HG02885 (cell line): ENCODE results near the gene PPP2R2B.

Experiments
- ATAC-seq: cut with Tn5 transposase; IDR thresholded peaks from one replicate; pipeline ENCODE4 v1.9.1; 2021; ENCODE audit warnings: mild to moderate bottlenecking; ENCODE audit not compliant: unreplicated experiment, poor library complexity

The PPP2R2B gene

GRCh38 chr5:146789712-146790653 lies 88.6 kb downstream of the PPP2R2B start:
- no peak for ATAC-seq

GRCh38 chr5:146788898-146789297 lies 89.7 kb downstream of the PPP2R2B start:
- no peak for ATAC-seq

GRCh38 chr5:146785065-146785464 lies 93.5 kb downstream of the PPP2R2B start:
- no peak for ATAC-seq

- ATAC-seq, result no peak
These were observed 97.4 kb downstream of the PPP2R2B start for GRCh38 chr5:146781157-146781556.

- ATAC-seq, result no peak
These were observed 99.2 kb downstream of the PPP2R2B start for GRCh38 chr5:146779211-146779869.

- no peak for ATAC-seq
These were observed 99.8 kb downstream of the PPP2R2B start for GRCh38 chr5:146778795-146779194.

GRCh38 chr5:146778261-146778660 lies 100.3 kb downstream of the PPP2R2B start:
- ATAC-seq, result no peak

GRCh38 chr5:146772881-146773466 lies 105.6 kb downstream of the PPP2R2B start:
- no peak for ATAC-seq

GRCh38 chr5:146770980-146771379 lies 107.6 kb downstream of the PPP2R2B start:
- no peak for ATAC-seq

GRCh38 chr5:146770546-146770945 lies 108.0 kb downstream of the PPP2R2B start:
- no peak for ATAC-seq

GRCh38 chr5:146767534-146767933 lies 111.0 kb downstream of the PPP2R2B start:
- no peak for ATAC-seq

GRCh38 chr5:146766013-146766412 lies 112.5 kb downstream of the PPP2R2B start:
- ATAC-seq, result no peak

- ATAC-seq, result no peak
These were observed 113.3 kb downstream of the PPP2R2B start for GRCh38 chr5:146765089-146765832.

- ATAC-seq, result no peak
These were observed 115.7 kb downstream of the PPP2R2B start for GRCh38 chr5:146762830-146763229.

- no peak for ATAC-seq
These were observed 116.7 kb downstream of the PPP2R2B start for GRCh38 chr5:146761811-146762210.

- ATAC-seq, result no peak
These were observed 119.6 kb downstream of the PPP2R2B start for GRCh38 chr5:146758938-146759337.

GRCh38 chr5:146758076-146758475 lies 120.5 kb downstream of the PPP2R2B start:
- no peak for ATAC-seq

GRCh38 chr5:146756546-146756945 lies 122.0 kb downstream of the PPP2R2B start:
- no peak for ATAC-seq

GRCh38 chr5:146755793-146756192 lies 122.8 kb downstream of the PPP2R2B start:
- ATAC-seq, result no peak

- ATAC-seq, result no peak
These were observed 123.9 kb downstream of the PPP2R2B start for GRCh38 chr5:146754621-146755020.
